Measurements from ENCODE around the gene DGKZ. TPM values are rescaled to one million over a fixed set of nuclear protein-coding genes. Genes with fewer than 3 reads are reported as not detected.

DGKZ gene
- total and polyA plus RNA-seq, 4 donors: 33.3 to 63.2 (median 44.1) TPM

DNA sequence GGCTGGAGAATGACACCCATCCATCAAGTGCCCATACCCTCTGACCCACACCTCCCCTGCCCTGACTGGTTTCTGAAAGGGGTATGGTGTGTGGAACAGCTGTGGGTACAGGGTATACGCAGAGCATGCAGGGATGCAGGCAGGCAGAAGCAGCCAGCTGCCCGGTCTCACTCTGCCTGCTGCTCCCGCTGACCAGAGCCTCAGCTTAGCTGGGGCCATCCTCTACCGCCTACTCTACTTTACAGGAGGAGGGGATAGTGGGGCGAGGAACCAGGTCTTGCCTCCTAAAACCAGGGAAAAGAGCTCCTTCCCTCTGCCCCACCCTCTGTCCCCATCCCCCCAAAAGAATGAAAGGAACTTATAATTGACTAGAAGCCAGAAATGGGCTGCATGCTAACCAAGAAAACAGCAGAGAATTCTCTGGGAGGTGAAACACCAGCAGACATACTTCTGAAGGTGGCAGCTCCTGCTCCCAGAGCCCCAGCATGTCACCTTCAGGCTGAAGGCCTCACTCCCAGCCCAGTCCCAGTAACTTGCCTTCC is 57.3 kb downstream of the DGKZ start:
- Histone ChIP-seq H3K4me3 (no peak overlapping the region), H3K9me3 (ENCODE audit: control insufficient read depth in 4 of 4, insufficient read depth in 3 of 4, low read length in 3 of 4) (no peaks in the 10 kb centered on the region), H3K4me1 (ENCODE audit: control insufficient read depth in 5 of 5, insufficient read depth in 5 of 5, low read length in 5 of 5) (peaks cover 0 to 3% (median 0%) of the 10 kb centered on the region in 5 donors), H3K9ac (ENCODE audit: insufficient read depth in 1 of 2, low read length in 2 of 2) (no peak overlapping the region), H3K27me3 (ENCODE audit: control insufficient read depth in 3 of 3, insufficient read depth in 3 of 3, low read length in 2 of 3) (no peaks in the 10 kb centered on the region), H3K27ac (ENCODE audit: low read depth in 1 of 2, low read length in 1 of 2) (no peak overlapping the region), H3K36me3 (ENCODE audit: control insufficient read depth in 4 of 4, insufficient read depth in 4 of 4, low read length in 4 of 4) (peaks cover 0 to 49% (median 13%) of the 10 kb centered on the region in 4 donors)
- DNase-seq: no peak
- WGBS, 2 donors: 87 to 93% methylated on average over 5 of the region's 5 CpGs
- no peak for ATAC-seq (ENCODE audit: insufficient read depth, low FRiP score)
- TF ChIP-seq, protein P1, sequence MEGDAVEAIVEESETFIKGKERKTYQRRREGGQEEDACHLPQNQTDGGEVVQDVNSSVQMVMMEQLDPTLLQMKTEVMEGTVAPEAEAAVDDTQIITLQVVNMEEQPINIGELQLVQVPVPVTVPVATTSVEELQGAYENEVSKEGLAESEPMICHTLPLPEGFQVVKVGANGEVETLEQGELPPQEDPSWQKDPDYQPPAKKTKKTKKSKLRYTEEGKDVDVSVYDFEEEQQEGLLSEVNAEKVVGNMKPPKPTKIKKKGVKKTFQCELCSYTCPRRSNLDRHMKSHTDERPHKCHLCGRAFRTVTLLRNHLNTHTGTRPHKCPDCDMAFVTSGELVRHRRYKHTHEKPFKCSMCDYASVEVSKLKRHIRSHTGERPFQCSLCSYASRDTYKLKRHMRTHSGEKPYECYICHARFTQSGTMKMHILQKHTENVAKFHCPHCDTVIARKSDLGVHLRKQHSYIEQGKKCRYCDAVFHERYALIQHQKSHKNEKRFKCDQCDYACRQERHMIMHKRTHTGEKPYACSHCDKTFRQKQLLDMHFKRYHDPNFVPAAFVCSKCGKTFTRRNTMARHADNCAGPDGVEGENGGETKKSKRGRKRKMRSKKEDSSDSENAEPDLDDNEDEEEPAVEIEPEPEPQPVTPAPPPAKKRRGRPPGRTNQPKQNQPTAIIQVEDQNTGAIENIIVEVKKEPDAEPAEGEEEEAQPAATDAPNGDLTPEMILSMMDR (IDR thresholded peaks at IDR 0.05; ENCODE audit: control extremely low read depth, extremely low read depth): no peak

DNA sequence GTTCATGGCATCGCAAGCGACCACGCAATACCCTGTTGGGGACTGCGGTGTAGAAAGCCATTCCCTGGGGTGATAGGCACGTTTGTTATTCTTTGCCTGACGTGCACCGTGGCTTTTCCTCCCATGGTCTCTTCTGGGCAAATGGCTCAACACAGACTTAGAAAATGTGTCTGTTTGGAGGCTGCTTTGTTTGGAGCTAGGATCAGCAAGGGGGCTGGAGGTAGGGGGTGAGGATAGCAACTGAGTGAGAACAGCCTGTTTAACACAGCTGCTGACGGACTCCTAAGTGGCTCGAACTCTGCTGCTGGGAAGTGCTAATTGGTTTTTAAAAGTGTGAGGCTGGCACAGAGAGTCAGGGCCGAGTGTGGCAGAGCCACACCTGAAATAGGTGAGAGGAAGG is 60.4 kb downstream of the DGKZ start:
- WGBS, 2 donors: 86 to 94% methylated on average over 10 of the region's 10 CpGs
- no peak overlapping the region for H3K9ac ChIP-seq (ENCODE audit: insufficient read depth in 1 of 2, low read length in 2 of 2)
- DNase-seq: no peak
- no peak for ATAC-seq (ENCODE audit: insufficient read depth, low FRiP score)
- TF ChIP-seq, protein P1 (IDR thresholded peaks at IDR 0.05; ENCODE audit: control extremely low read depth, extremely low read depth): no peak
- no peaks in the 10 kb centered on the region for H3K9me3 ChIP-seq (ENCODE audit: control insufficient read depth in 4 of 4, insufficient read depth in 3 of 4, low read length in 3 of 4)
- no peaks in the 10 kb centered on the region for H3K27me3 ChIP-seq (ENCODE audit: control insufficient read depth in 3 of 3, insufficient read depth in 3 of 3, low read length in 2 of 3)
- H3K27ac ChIP-seq (ENCODE audit: low read depth in 1 of 2, low read length in 1 of 2): no peak overlapping the region
- H3K4me3 ChIP-seq: no peak overlapping the region
- peaks cover 0 to 3% (median 0%) of the 10 kb centered on the region in 5 donors for H3K4me1 ChIP-seq (ENCODE audit: control insufficient read depth in 5 of 5, insufficient read depth in 5 of 5, low read length in 5 of 5)
- H3K36me3 ChIP-seq (ENCODE audit: control insufficient read depth in 4 of 4, insufficient read depth in 4 of 4, low read length in 4 of 4): peaks cover 0 to 51% (median 15%) of the 10 kb centered on the region in 4 donors

DNA sequence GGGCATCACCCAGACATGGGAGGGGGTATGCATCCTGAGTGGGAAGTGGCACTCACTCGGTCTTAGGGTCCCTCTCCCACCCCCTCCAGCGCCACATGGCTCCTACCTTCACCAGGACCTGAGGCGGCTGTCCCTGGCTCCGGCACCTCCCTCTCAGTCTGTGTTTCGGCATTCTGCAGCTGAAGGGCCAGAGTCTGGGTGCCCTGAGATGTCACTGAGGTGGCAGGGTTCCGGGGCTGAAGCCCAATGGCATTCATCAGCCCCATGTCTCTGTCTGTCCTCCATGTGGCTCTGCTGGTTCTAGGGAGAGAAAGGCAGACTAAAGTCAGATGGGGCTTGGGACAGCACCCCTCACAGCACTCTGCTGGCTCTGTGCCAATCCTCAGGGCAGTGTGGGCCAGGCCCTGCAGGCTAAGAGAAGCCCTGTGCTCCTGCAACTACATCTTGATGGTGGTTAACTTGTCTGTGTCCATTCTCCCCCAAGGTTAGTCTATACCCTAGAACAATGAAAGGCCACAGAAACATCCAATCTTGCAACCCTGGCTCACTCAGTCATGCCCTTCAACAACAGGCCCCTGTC is 61.2 kb downstream of the DGKZ start:
- no peaks in the 10 kb centered on the region for H3K27me3 ChIP-seq (ENCODE audit: control insufficient read depth in 3 of 3, insufficient read depth in 3 of 3, low read length in 2 of 3)
- no peaks in the 10 kb centered on the region for H3K9me3 ChIP-seq (ENCODE audit: control insufficient read depth in 4 of 4, insufficient read depth in 3 of 4, low read length in 3 of 4)
- H3K27ac ChIP-seq (ENCODE audit: low read depth in 1 of 2, low read length in 1 of 2): no peak overlapping the region
- TF ChIP-seq, protein P1 (IDR thresholded peaks at IDR 0.05; ENCODE audit: control extremely low read depth, extremely low read depth): no peak
- H3K36me3 ChIP-seq (ENCODE audit: control insufficient read depth in 4 of 4, insufficient read depth in 4 of 4, low read length in 4 of 4): peaks cover 0 to 45% (median 18%) of the 10 kb centered on the region in 4 donors
- no peak for DNase-seq
- no peak overlapping the region for H3K4me3 ChIP-seq
- ATAC-seq (ENCODE audit: insufficient read depth, low FRiP score): no peak
- no peak overlapping the region for H3K9ac ChIP-seq (ENCODE audit: insufficient read depth in 1 of 2, low read length in 2 of 2)
- 94 to 95% methylated on average over 6 of the region's 6 CpGs for WGBS, 2 donors
- no peaks in the 10 kb centered on the region for H3K4me1 ChIP-seq (ENCODE audit: control insufficient read depth in 5 of 5, insufficient read depth in 5 of 5, low read length in 5 of 5)

All from lung (tissue), 12 donors.